Measurements from ENCODE around the gene TEX11. TPM values are rescaled to one million over a fixed set of nuclear protein-coding genes. Genes with fewer than 3 reads are reported as not detected.
"Not testable (repeated sequence)": the region's sequence is repeated elsewhere in the genome, so short reads cannot be mapped to it uniquely, and the experiment has no call there.

TEX11 gene
- total RNA-seq, 4 donors from 2014 or later = not detected

- Histone ChIP-seq H3K36me3 (no peaks in the 10 kb centered on the region), H3K9me3 (peaks cover 0 to 3% (median 0%) of the 10 kb centered on the region in 4 donors), H3K27me3 (no peaks in the 10 kb centered on the region), H3K4me1 (no peaks in the 10 kb centered on the region), H3K27ac (no peak overlapping the region), H3K4me3 (no peak overlapping the region)
- DNase-seq = no peak
- no peak for TF ChIP-seq CTCF (IDR thresholded peaks at IDR 0.05)
- TF ChIP-seq POLR2A (IDR thresholded peaks at IDR 0.05) = no peak
Observed at GRCh38 chrX:70525733-70526132, 382.8 kb downstream of the TEX11 start.

GRCh38 chrX:70515692-70516091, 392.8 kb downstream of the TEX11 start:
- not testable (repeated sequence) for H3K36me3 ChIP-seq, H3K27me3 ChIP-seq, H3K9me3 ChIP-seq, H3K4me3 ChIP-seq, DNase-seq, H3K27ac ChIP-seq, H3K4me1 ChIP-seq

- not testable (repeated sequence) for DNase-seq, H3K4me1 ChIP-seq, H3K27ac ChIP-seq, H3K36me3 ChIP-seq, H3K9me3 ChIP-seq, H3K27me3 ChIP-seq, H3K4me3 ChIP-seq
Observed at GRCh38 chrX:70515270-70515669, 393.2 kb downstream of the TEX11 start.

- no peak for DNase-seq
- H3K4me3 ChIP-seq = no peak overlapping the region
- H3K9me3 ChIP-seq = no peaks in the 10 kb centered on the region
- no peaks in the 10 kb centered on the region for H3K36me3 ChIP-seq
- no peaks in the 10 kb centered on the region for H3K4me1 ChIP-seq
- H3K27me3 ChIP-seq = no peaks in the 10 kb centered on the region
- no peak overlapping the region for H3K27ac ChIP-seq
- TF ChIP-seq CTCF (IDR thresholded peaks at IDR 0.05) (no peak), POLR2A (IDR thresholded peaks at IDR 0.05) (no peak)
Observed at GRCh38 chrX:70509078-70509477, 399.4 kb downstream of the TEX11 start.

- H3K27ac ChIP-seq = no peak overlapping the region
Observed at GRCh38 chrX:70508296-70508911, 400.1 kb downstream of the TEX11 start.

GRCh38 chrX:70505451-70505841, 403.1 kb downstream of the TEX11 start:
- no peak for DNase-seq
- no peak overlapping the region for H3K27ac ChIP-seq

More at GRCh38 chrX:70508296-70508911, 400.1 kb downstream of the TEX11 start:
- Histone ChIP-seq H3K4me3 (no peak overlapping the region), H3K9me3 (no peaks in the 10 kb centered on the region), H3K36me3 (no peaks in the 10 kb centered on the region), H3K27me3 (no peaks in the 10 kb centered on the region), H3K4me1 (no peaks in the 10 kb centered on the region)
- TF ChIP-seq CTCF (IDR thresholded peaks at IDR 0.05) (no peak), POLR2A (IDR thresholded peaks at IDR 0.05) (no peak)
- no peak for DNase-seq

More at GRCh38 chrX:70505451-70505841, 403.1 kb downstream of the TEX11 start:
- no peaks in the 10 kb centered on the region for H3K4me1 ChIP-seq
- H3K36me3 ChIP-seq = peaks cover 0 to 13% (median 0%) of the 10 kb centered on the region in 3 donors
- no peaks in the 10 kb centered on the region for H3K27me3 ChIP-seq
- TF ChIP-seq POLR2A (IDR thresholded peaks at IDR 0.05) = no peak
- TF ChIP-seq CTCF (IDR thresholded peaks at IDR 0.05) = no peak
- no peaks in the 10 kb centered on the region for H3K9me3 ChIP-seq
- no peak overlapping the region for H3K4me3 ChIP-seq

Data from Peyer's patch (tissue), 4 donors.